Measurements from ENCODE around the gene RNF103. TPM values are rescaled to one million over a fixed set of nuclear protein-coding genes. Genes with fewer than 3 reads are reported as not detected.

Gene RNF103
- total and polyA plus RNA-seq, 7 donors: 11.1 to 45.6 (median 36.6) TPM

GRCh38 chr2:86566821-86567190, 56.9 kb downstream of the RNF103 start:
- TF ChIP-seq EP300 (IDR thresholded peaks at IDR 0.05) (no peak), POLR2A (IDR thresholded peaks at IDR 0.05) (no peak), CTCF (IDR thresholded peaks at IDR 0.05) (no peak), POLR2AphosphoS5 (IDR thresholded peaks at IDR 0.05) (no peak)
- no peaks in the 10 kb centered on the region for H3K9me3 ChIP-seq
- intact Hi-C loops (cut with DNase I): no loop called here
- H3K4me3 ChIP-seq: no peak overlapping the region
- H3K36me3 ChIP-seq: no peaks in the 10 kb centered on the region
- H3K27ac ChIP-seq: peak overlapping the region in 1 of 4 donors; percentile 9
- no peaks in the 10 kb centered on the region for H3K27me3 ChIP-seq
- DNase-seq: no peak
- H3K4me1 ChIP-seq: peaks cover 0 to 10% (median 7%) of the 10 kb centered on the region in 4 donors

GRCh38 chr2:86566158-86566820, 57.4 kb downstream of the RNF103 start:
- intact Hi-C loops (cut with DNase I): no loop called here
- TF ChIP-seq EP300 (IDR thresholded peaks at IDR 0.05): no peak
- TF ChIP-seq POLR2AphosphoS5 (IDR thresholded peaks at IDR 0.05): no peak
- no peak for TF ChIP-seq CTCF (IDR thresholded peaks at IDR 0.05)
- no peak for TF ChIP-seq POLR2A (IDR thresholded peaks at IDR 0.05)
- Histone ChIP-seq H3K4me1 (peaks cover 0 to 15% (median 12%) of the 10 kb centered on the region in 4 donors), H3K4me3 (no peak overlapping the region), H3K27me3 (no peaks in the 10 kb centered on the region), H3K36me3 (no peaks in the 10 kb centered on the region), H3K9me3 (no peaks in the 10 kb centered on the region), H3K27ac (peak overlapping the region in 1 of 4 donors; percentile 9)
- DNase-seq: no peak
- WGBS, 2 donors: 71 to 79% methylated on average over 6 of the region's 6 CpGs

- Histone ChIP-seq H3K9me3 (no peaks in the 10 kb centered on the region), H3K4me3 (peak overlapping the region; percentile 64 to 94 (median 84)), H3K27me3 (no peaks in the 10 kb centered on the region), H3K4me1 (peaks cover 0 to 21% (median 18%) of the 10 kb centered on the region in 4 donors), H3K36me3 (no peaks in the 10 kb centered on the region), H3K27ac (peak overlapping the region; percentile 97 to 100 (median 98))
- no peak for DNase-seq
- 80 to 85% methylated on average over 13 of the region's 13 CpGs for WGBS, 2 donors
- TF ChIP-seq POLR2AphosphoS5 (IDR thresholded peaks at IDR 0.05) (no peak), CTCF (IDR thresholded peaks at IDR 0.05) (no peak), POLR2A (IDR thresholded peaks at IDR 0.05) (no peak), EP300 (IDR thresholded peaks at IDR 0.05) (no peak)
- intact Hi-C loops (cut with DNase I): loop anchor here (1.0 to 5.0 kb wide), 2 partner anchors 60 to 121 kb away; partner anchors contain the start of genes KDM3A and RNF103
Measured at GRCh38 chr2:86563650-86564061, 60.0 kb downstream of the RNF103 start.

- no peaks in the 10 kb centered on the region for H3K9me3 ChIP-seq
- peak; percentile 99 for DNase-seq
- H3K4me1 ChIP-seq: peaks cover 0 to 24% (median 18%) of the 10 kb centered on the region in 4 donors
- no peaks in the 10 kb centered on the region for H3K27me3 ChIP-seq
- H3K36me3 ChIP-seq: no peaks in the 10 kb centered on the region
- WGBS, 2 donors: 0% methylated on average over 57 of the region's 57 CpGs
- peak within 1 kb of the TSS; percentile 97 to 100 (median 98) for H3K27ac ChIP-seq
- peak within 1 kb of the TSS; percentile 64 to 94 (median 84) for H3K4me3 ChIP-seq
- peak; percentile 63 to 72 for TF ChIP-seq POLR2A (IDR thresholded peaks at IDR 0.05)
- no peak for TF ChIP-seq EP300 (IDR thresholded peaks at IDR 0.05)
- TF ChIP-seq CTCF (IDR thresholded peaks at IDR 0.05): no peak
- peak; percentile 68 to 85 (median 84) for TF ChIP-seq POLR2AphosphoS5 (IDR thresholded peaks at IDR 0.05)
- intact Hi-C loops (cut with DNase I): loop anchor here (1.0 to 5.0 kb wide), 2 partner anchors 60 to 121 kb away; partner anchors contain the start of genes KDM3A and RNF103
Measured at GRCh38 chr2:86562922-86563649, 60.6 kb downstream of the RNF103 start, which contains the start of gene CHMP3. Gene CHMP3, minus strand, starts transcription at chr2:86563443. Its CDS starts 95 bp downstream, at chr2:86563348.
